ENCODE measurements around the gene XIRP2. TPM values are rescaled to one million over a fixed set of nuclear protein-coding genes. Genes with fewer than 3 reads are reported as not detected.
A peak's percentile ranks its signal among the peaks of the same experiment; 100 is the strongest.

The XIRP2 gene
- total RNA-seq, 2 donors from 2014 or later: not detected

DNA sequence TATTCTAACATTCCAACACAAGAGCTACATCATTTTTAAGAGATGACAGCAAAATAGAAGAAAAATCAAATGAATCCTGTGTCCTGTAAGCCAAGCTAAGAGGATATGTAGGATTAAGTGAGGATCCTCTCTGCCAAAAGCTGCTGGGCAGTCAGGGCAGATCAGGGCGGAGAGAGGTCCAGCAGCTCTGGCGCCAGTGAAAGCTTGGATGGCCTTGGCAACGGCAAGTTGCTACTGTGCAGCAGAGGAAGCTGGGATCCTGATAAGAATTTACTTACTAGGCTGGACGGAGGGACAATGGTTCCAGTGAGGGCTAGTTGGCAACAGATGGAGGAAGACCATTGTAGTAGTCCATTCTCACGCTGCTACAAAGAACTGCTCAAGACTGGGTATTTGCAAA is 391.5 kb downstream of the XIRP2 start:
- DNase-seq (ENCODE audit: low spot score) (no peak), ATAC-seq (ENCODE audit: insufficient number of reproducible peaks, low FRiP score, low read depth) (no peak)
- H3K4me3 ChIP-seq: no peak overlapping the region
- TF ChIP-seq, protein P1, sequence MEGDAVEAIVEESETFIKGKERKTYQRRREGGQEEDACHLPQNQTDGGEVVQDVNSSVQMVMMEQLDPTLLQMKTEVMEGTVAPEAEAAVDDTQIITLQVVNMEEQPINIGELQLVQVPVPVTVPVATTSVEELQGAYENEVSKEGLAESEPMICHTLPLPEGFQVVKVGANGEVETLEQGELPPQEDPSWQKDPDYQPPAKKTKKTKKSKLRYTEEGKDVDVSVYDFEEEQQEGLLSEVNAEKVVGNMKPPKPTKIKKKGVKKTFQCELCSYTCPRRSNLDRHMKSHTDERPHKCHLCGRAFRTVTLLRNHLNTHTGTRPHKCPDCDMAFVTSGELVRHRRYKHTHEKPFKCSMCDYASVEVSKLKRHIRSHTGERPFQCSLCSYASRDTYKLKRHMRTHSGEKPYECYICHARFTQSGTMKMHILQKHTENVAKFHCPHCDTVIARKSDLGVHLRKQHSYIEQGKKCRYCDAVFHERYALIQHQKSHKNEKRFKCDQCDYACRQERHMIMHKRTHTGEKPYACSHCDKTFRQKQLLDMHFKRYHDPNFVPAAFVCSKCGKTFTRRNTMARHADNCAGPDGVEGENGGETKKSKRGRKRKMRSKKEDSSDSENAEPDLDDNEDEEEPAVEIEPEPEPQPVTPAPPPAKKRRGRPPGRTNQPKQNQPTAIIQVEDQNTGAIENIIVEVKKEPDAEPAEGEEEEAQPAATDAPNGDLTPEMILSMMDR (IDR thresholded peaks at IDR 0.05): no peak
- H3K27ac ChIP-seq: no peak overlapping the region
- H3K27me3 ChIP-seq (replicated peaks; ENCODE audit: insufficient read depth): no peaks in the 10 kb centered on the region
- H3K9me3 ChIP-seq: no peaks in the 10 kb centered on the region
- H3K36me3 ChIP-seq: no peaks in the 10 kb centered on the region
- no peaks in the 10 kb centered on the region for H3K4me1 ChIP-seq (ENCODE audit: control insufficient read depth in 1 of 2, low read depth in 2 of 2)

DNA sequence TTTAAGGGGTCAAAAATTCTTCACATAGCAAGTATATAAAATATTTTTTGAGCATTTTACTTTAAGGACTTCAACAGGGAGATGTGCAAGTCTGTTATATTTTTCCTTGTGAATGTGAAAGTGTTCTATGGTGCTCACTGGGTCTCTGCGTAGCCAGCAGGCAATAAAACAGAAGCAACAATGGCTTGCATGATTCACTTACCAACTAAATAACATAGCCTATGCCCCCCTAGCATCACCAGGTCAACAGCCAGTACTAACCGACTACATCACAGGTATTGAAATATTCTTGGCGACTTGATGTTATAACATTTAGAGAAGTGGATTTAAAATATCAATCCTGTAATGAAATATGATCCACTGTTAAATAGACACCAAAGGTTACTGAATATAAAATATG is 398.9 kb downstream of the XIRP2 start:
- DNase-seq (ENCODE audit: low spot score) (no peak), ATAC-seq (ENCODE audit: insufficient number of reproducible peaks, low FRiP score, low read depth) (no peak)
- H3K9me3 ChIP-seq: no peaks in the 10 kb centered on the region
- no peak overlapping the region for H3K27ac ChIP-seq
- H3K27me3 ChIP-seq (replicated peaks; ENCODE audit: insufficient read depth): no peaks in the 10 kb centered on the region
- H3K36me3 ChIP-seq: no peaks in the 10 kb centered on the region
- H3K4me3 ChIP-seq: no peak overlapping the region
- TF ChIP-seq, protein P1 (IDR thresholded peaks at IDR 0.05): no peak
- peaks cover 0 to 3% of the 10 kb centered on the region in 2 donors for H3K4me1 ChIP-seq (ENCODE audit: control insufficient read depth in 1 of 2, low read depth in 2 of 2)

GRCh38 chr2:167289651-167290410 is 401.6 kb downstream of the XIRP2 start:
- TF ChIP-seq, protein P1 (IDR thresholded peaks at IDR 0.05): no peak
- DNase-seq (ENCODE audit: low spot score) (no peak), ATAC-seq (ENCODE audit: insufficient number of reproducible peaks, low FRiP score, low read depth) (no peak)
- no peaks in the 10 kb centered on the region for H3K9me3 ChIP-seq
- no peak overlapping the region for H3K4me3 ChIP-seq
- H3K27ac ChIP-seq: no peak overlapping the region
- H3K27me3 ChIP-seq (replicated peaks; ENCODE audit: insufficient read depth): no peaks in the 10 kb centered on the region
- peaks cover 3 to 15% of the 10 kb centered on the region in 2 donors for H3K4me1 ChIP-seq (ENCODE audit: control insufficient read depth in 1 of 2, low read depth in 2 of 2)
- no peaks in the 10 kb centered on the region for H3K36me3 ChIP-seq

- Histone ChIP-seq H3K36me3 (no peaks in the 10 kb centered on the region), H3K4me3 (peak within 1 kb of the TSS; percentile 79), H3K4me1 (ENCODE audit: control insufficient read depth in 1 of 2, low read depth in 2 of 2) (peaks cover 3 to 19% of the 10 kb centered on the region in 2 donors), H3K27ac (peak within 1 kb of the TSS; percentile 67 to 88), H3K27me3 (replicated peaks; ENCODE audit: insufficient read depth) (no peaks in the 10 kb centered on the region), H3K9me3 (no peaks in the 10 kb centered on the region)
- DNase-seq (ENCODE audit: low spot score) (peak; percentile 44), ATAC-seq (ENCODE audit: insufficient number of reproducible peaks, low FRiP score, low read depth) (peak; percentile 67)
- TF ChIP-seq, protein P1 (IDR thresholded peaks at IDR 0.05): peak; percentile 33
These were observed 404.3 kb downstream of the XIRP2 start, which contains the start of gene B3GALT1 for GRCh38 chr2:167292430-167293171. Gene B3GALT1, plus strand, starts transcription at chr2:167293001.

DNA sequence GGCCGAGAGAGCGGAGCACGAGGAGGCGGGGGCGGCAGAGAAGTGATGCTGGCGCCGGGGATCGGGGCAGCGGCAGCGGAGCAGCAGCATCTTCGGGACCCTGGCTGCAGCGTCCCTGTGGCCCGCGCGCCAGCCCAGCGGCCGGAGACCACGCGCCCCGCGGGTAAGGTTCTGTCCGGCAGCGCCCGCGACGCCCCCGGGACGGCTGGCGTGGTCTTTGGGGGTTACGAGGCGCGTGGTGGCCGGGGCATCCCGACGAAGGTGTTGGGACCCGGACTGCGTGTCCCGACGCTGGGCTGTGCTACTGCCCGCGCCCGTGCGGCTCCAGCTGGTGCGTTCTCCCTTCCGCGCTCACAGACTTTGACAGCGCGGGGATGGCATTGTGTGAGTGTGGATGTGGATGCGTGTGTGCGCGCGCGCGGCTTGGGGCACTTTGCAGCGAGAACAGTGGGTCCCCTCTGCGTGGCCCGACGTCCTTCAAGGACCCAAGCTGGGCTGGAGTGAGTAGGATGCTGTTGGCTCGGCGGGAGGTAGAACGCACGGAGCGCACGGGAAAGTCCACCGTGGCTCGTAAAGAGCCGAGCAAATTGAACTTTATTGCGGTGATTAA is 405.0 kb downstream of the XIRP2 start:
- Histone ChIP-seq H3K4me3 (peak overlapping the region; percentile 79), H3K4me1 (ENCODE audit: control insufficient read depth in 1 of 2, low read depth in 2 of 2) (peaks cover 3 to 19% of the 10 kb centered on the region in 2 donors), H3K27ac (peak overlapping the region; percentile 26 to 37), H3K36me3 (no peaks in the 10 kb centered on the region), H3K27me3 (replicated peaks; ENCODE audit: insufficient read depth) (no peaks in the 10 kb centered on the region), H3K9me3 (no peaks in the 10 kb centered on the region)
- TF ChIP-seq, protein P1 (IDR thresholded peaks at IDR 0.05): no peak
- DNase-seq (ENCODE audit: low spot score): no peak
- ATAC-seq (ENCODE audit: insufficient number of reproducible peaks, low FRiP score, low read depth): no peak

Measured in thoracic aorta (tissue), 2 donors.